ENCODE results near the gene GPATCH8. TPM values are rescaled to one million over a fixed set of nuclear protein-coding genes. Genes with fewer than 3 reads are reported as not detected.

GPATCH8 gene
- total RNA-seq, 2 donors from 2014 or later, result 45.4 to 49.7 TPM

Other genes starting within 250 kb of the GPATCH8 start
- gene SLC4A1, start 235.3 kb downstream of the GPATCH8 start, total RNA-seq, result not detected
- 1 to 10 TPM in 1 of 2 donors, under 1 TPM in 1; 0.35 to 1.4 TPM for gene RUNDC3A, start 194.8 kb downstream of the GPATCH8 start, total RNA-seq
- 10 to 100 TPM; 83.6 to 97.2 TPM for gene SLC25A39, start 178.6 kb downstream of the GPATCH8 start, total RNA-seq
- gene GRN, start 158.1 kb downstream of the GPATCH8 start, total RNA-seq, result 10 to 100 TPM; 57.8 to 58.7 TPM
- under 1 TPM; 0.14 to 0.41 TPM for gene FAM171A2, start 139.6 kb downstream of the GPATCH8 start, total RNA-seq
- gene ITGA2B, start 113.8 kb downstream of the GPATCH8 start, total RNA-seq, result 1 to 10 TPM; 2.1 to 3.2 TPM
- under 1 TPM; 0.23 to 0.82 TPM for gene FZD2, start 54.1 kb upstream of the GPATCH8 start, total RNA-seq
- gene MEIOC, start 153.1 kb upstream of the GPATCH8 start, total RNA-seq, result under 1 TPM in 1 of 2 donors, not detected in 1; 0.82 TPM
- 10 to 100 TPM; 22.7 to 25.2 TPM for gene CCDC43, start 186.4 kb upstream of the GPATCH8 start, total RNA-seq
- 10 to 100 TPM; 24.7 to 34.4 TPM for gene DBF4B, start 205.3 kb upstream of the GPATCH8 start, total RNA-seq

Measured in activated T-cell treated with anti-CD3 and anti-CD28 coated beads, Interleukin-2, amount 50 U/mL, for 72 hours (primary cell).